Pancreas (tissue), 10 donors: ENCODE measurements around the gene NKPD1. TPM values are rescaled to one million over a fixed set of nuclear protein-coding genes. Genes with fewer than 3 reads are reported as not detected.

Experiments used
- ATAC-seq, 4 donors: fragments of 200-7000 bp; cut with Tn5 transposase; one replicate each; pipeline versions ENCODE4 v1.8.0 to v1.9.1; 2020; ENCODE audit warnings: mild to moderate bottlenecking in 4 of 4, moderate library complexity in 4 of 4
- DNase-seq, 6 donors: peaks; one replicate each; pipeline ENCODE4 v3.0.0-alpha.2; 2020
- FAIRE-seq: peaks from 2 replicates; lab custom pipeline; 2012; peaks lifted over from hg19 to GRCh38; lab: Jason Lieb, UNC
- H3K27ac ChIP-seq, 4 donors: fragments of 200-600 bp; sonication (generic); 1 replicate in 3 of 4; 2 replicates in 1 of 4; pipeline versions ENCODE4 v1.5.0 to v1.8.0; 2020
- H3K27me3 ChIP-seq, 4 donors: fragments of 200-600 bp; one replicate each; pipeline ENCODE4 v1.8.0; 2021
- H3K36me3 ChIP-seq, 3 donors: fragments of 200-600 bp; sonication (generic) in 1 of 3; one replicate each; pipeline versions ENCODE4 v1.5.0 to v1.8.0; 2020 to 2021
- H3K4me1 ChIP-seq, 3 donors: fragments of 200-600 bp; one replicate each; pipeline ENCODE4 v1.8.0; 2021
- H3K4me3 ChIP-seq, 4 donors: fragments of 200-600 bp; sonication (generic) in 2 of 4; one replicate each; pipeline versions ENCODE4 v1.5.0 to v1.8.0; 2020 to 2021
- H3K9me3 ChIP-seq, 4 donors: fragments of 200-600 bp; one replicate each; pipeline ENCODE4 v1.8.0; 2021
- whole genome bisulfite sequencing, 2 donors: extraction: QIAGEN DNeasy Blood & Tissue Kit; methylation state at CpG; one replicate each; pipeline ENCODE4 v1.1.7; 2013; 5-methylcytosine and 5-hydroxymethylcytosine counted together
- intact Hi-C, 3 donors: fragments of 100-400 bp; cut with DNase I; formaldehyde crosslinking; loops; one replicate each; pipeline versions ENCODE4 v1.11.1 to v1.14.2; 2022
- polyA plus RNA-seq, 2 donors: library from polyadenylated mRNA; stranded (reverse); fragments of 200-250 nt; gene quantifications; one replicate each; pipeline ENCODE4 v1.2.3, GENCODE V29; 2013
- total RNA-seq, 6 donors: library from RNA; stranded (reverse); fragmentation: NEBNext Ultra II Directional in 4 of 6; extraction: Animal tissue kit (Norgen Biotek cat#: 25700) in 4 of 6; gene quantifications; one replicate each; pipeline versions ENCODE4 v1.2.1 to v1.2.4, GENCODE V29; 2021 to 2023
- TF ChIP-seq, protein P1 (sequence below), 4 donors: fragments of 200-600 bp; sonication (generic) in 3 of 4; IDR thresholded peaks; one replicate each; pipeline versions ENCODE4 v1.5.0 to v1.8.0; 2021; ENCODE audit warnings: antibody characterized with exemption in 4 of 4
- donor health status: healthy with polysubstance abuse.
- donor health status: DM: no; HTN: no; CAD: no; lungs with moderate emphysema.
- donor health status: DM: no; HTN: no; CAD: no.
- donor health status: control.
- donor health status: control.
- donor health status: Bipolar disorder and iron deficiency.
- donor health status: DM: yes; HTN: yes; CAD: no.
- donor health status: DM: no; HTN: no; CAD: no.
- donor health status: DM: no; HTN: no; CAD: no.
- donor health status: DM: yes; HTN: yes; CAD: no.

The NKPD1 gene, protein sequence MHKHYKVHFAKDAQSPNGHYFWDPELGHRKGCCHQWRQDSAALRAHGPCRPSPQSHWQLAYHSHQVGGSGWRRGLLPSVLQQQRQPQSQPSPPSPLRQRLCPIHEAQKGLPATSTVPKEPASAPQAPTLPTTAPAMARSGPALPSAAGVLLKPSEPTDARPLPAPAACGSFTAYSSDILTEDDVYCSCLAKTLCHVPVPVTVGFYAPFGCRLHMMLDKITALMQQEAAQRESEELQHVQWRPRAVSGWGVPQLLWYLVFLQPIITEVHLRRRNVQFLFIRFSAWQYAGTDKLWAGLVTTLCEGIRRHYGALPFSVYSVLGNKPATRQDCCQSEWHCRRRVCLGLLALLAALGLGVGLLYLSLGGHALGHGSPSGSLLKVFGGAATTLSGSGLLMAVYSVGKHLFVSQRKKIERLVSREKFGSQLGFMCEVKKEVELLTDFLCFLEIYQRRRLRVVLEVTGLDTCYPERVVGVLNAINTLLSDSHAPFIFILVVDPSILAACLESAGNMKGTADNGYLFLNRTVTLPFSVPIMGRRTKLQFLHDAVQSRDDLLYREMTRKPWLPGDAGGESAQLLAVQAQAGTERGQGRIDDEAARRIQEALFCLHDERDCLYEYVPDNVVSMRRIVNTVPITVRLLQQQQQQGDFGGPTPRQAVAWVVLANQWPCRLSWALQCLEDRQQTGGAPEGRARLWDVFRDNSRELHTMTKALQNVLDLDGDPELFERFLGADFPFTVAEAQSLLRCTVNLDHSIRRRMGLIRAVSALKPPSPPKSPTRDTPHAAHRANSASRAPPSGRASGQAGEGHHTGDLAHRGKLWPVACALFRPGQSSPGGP
- under 1 TPM in 2 of 6 donors, not detected in 4; 0.03 to 0.09 TPM for total RNA-seq
- under 1 TPM; 0.19 to 0.33 TPM for polyA plus RNA-seq

- no peak for FAIRE-seq
- H3K4me1 ChIP-seq = peaks cover 0 to 5% (median 5%) of the 10 kb centered on the region in 3 donors
- WGBS, 2 donors = 22 to 23% methylated on average over 29 of the region's 29 CpGs
- ATAC-seq = peak; percentile 77 to 90 (median 79)
- H3K36me3 ChIP-seq = no peaks in the 10 kb centered on the region
- H3K9me3 ChIP-seq = no peaks in the 10 kb centered on the region
- H3K27ac ChIP-seq = no peak within 1 kb of the TSS
- no peaks in the 10 kb centered on the region for H3K27me3 ChIP-seq
- no peak within 1 kb of the TSS for H3K4me3 ChIP-seq
- DNase-seq = peak; percentile 58 to 90 (median 72)
- intact Hi-C loops = no loop called here
- TF ChIP-seq, protein P1, sequence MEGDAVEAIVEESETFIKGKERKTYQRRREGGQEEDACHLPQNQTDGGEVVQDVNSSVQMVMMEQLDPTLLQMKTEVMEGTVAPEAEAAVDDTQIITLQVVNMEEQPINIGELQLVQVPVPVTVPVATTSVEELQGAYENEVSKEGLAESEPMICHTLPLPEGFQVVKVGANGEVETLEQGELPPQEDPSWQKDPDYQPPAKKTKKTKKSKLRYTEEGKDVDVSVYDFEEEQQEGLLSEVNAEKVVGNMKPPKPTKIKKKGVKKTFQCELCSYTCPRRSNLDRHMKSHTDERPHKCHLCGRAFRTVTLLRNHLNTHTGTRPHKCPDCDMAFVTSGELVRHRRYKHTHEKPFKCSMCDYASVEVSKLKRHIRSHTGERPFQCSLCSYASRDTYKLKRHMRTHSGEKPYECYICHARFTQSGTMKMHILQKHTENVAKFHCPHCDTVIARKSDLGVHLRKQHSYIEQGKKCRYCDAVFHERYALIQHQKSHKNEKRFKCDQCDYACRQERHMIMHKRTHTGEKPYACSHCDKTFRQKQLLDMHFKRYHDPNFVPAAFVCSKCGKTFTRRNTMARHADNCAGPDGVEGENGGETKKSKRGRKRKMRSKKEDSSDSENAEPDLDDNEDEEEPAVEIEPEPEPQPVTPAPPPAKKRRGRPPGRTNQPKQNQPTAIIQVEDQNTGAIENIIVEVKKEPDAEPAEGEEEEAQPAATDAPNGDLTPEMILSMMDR (IDR thresholded peaks at IDR 0.05) = no peak
These were observed at the start of gene NKPD1 for GRCh38 chr19:45160870-45161737. NKPD1 (minus strand) TSS chr19:45160982; CDS start chr19:45160150, 832 bp downstream.

DNA sequence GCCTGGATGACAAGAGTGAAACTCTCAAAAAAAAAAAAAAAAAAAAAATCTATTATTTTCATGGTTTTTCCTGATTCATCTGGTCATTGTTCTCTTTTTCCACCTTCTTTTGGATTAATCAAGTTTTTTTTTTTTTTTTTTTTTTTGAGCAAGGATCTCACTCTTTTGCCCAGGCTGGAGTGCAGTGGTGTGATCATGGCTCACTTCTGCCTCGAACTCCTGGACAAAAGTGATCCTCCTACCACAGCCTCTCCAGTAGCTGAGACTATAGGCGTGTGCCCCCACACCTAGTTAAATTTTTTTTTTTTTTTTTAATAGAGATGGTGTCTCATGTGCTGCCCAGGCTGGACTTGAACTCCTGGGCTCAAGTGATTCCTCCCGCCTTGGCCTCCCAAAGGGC, 45.5 kb upstream of the NKPD1 start:
- WGBS, 2 donors = 86 to 89% methylated on average over 3 of the region's 3 CpGs
- no peaks in the 10 kb centered on the region for H3K27me3 ChIP-seq
- FAIRE-seq = no peak
- H3K36me3 ChIP-seq = no peaks in the 10 kb centered on the region
- TF ChIP-seq, protein P1 (IDR thresholded peaks at IDR 0.05) = no peak
- intact Hi-C loops = no loop called here
- H3K4me3 ChIP-seq = no peak overlapping the region
- no peaks in the 10 kb centered on the region for H3K9me3 ChIP-seq
- ATAC-seq = no peak
- no peak overlapping the region for H3K27ac ChIP-seq
- no peaks in the 10 kb centered on the region for H3K4me1 ChIP-seq
- no peak for DNase-seq

- TF ChIP-seq, protein P1 (IDR thresholded peaks at IDR 0.05) = no peak
- ATAC-seq = no peak
- DNase-seq = no peak
- no peak overlapping the region for H3K4me3 ChIP-seq
- H3K9me3 ChIP-seq = no peaks in the 10 kb centered on the region
- H3K27ac ChIP-seq = no peak overlapping the region
- 81 to 85% methylated on average over 12 of the region's 12 CpGs for WGBS, 2 donors
- H3K36me3 ChIP-seq = no peaks in the 10 kb centered on the region
- no peaks in the 10 kb centered on the region for H3K27me3 ChIP-seq
- FAIRE-seq = no peak
- intact Hi-C loops = no loop called here
- H3K4me1 ChIP-seq = no peaks in the 10 kb centered on the region
These were observed 45.0 kb upstream of the NKPD1 start for GRCh38 chr19:45205810-45206209.

DNA sequence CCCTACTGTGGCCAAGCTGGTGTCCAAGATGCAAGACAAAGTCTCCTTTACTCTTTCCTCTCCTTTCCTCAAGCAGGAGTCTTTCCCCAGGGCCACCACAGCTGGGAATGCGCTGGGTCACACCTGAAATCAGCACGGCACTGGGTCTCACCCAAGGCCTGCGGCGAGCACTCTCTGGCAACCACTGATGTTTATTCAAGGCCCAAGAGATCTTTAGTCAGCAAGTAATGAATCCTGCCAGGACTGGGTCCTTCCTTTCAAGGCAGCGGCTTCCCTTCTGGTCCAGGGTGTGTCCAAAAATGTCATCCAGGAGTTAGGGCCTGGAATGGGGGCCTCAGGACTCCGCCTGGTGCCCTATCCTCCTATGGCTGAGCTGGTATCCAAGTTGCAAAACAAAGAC, 41.9 kb upstream of the NKPD1 start:
- H3K27ac ChIP-seq = no peak overlapping the region
- WGBS, 2 donors = 90 to 92% methylated on average over 6 of the region's 6 CpGs
- DNase-seq (no peak), ATAC-seq (peak in 1 of 4 donors; percentile 25), FAIRE-seq (no peak)
- H3K36me3 ChIP-seq = no peaks in the 10 kb centered on the region
- no peaks in the 10 kb centered on the region for H3K9me3 ChIP-seq
- no peaks in the 10 kb centered on the region for H3K4me1 ChIP-seq
- intact Hi-C loops = no loop called here
- H3K4me3 ChIP-seq = no peak overlapping the region
- no peaks in the 10 kb centered on the region for H3K27me3 ChIP-seq
- TF ChIP-seq, protein P1 (IDR thresholded peaks at IDR 0.05) = no peak
